ENCODE results near the gene HDAC7.

Gene HDAC7

DNA sequence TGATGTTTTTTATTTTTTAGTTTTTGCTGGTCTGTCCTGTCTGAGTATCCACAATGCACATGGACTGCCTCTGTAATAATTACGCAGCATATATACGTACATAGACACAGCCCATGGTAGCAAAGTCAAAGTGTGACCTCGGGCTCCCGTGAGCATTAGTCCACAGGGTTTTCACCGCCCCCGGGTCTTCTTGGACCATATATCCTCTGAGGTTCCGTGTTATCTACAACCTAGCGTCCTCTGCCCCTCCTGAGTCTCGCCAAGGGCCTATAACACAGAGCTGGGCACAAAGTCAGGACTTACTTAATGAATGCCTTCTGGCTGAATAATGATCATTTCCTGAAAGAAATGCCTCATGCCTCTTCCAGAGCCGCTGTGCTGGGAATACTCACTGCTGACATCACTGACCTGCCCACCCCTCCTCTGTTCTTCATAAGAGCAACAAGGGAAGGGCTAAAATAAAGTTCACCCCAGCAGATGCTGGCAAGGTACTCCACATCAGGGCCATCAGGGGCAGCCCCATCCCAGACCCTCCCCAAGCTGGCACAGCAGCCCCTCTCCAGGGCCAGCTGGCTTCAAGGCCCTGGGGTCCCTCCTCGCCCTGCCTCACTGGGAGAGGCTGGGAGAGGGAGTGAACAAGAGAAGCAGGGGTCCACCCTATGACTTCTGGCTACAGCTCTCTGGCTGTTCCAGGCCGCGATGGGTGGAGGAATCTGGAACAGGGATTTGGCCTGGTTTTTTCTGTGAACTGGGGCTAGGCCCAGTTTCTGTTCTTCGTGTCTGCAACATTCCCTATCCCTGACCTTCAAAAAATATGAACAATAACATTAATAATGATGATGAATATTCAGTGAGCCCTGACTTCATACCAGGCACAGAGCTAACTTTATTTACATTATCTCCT lies 7.9 kb downstream of the HDAC7 start:
- TF ChIP-seq CEBPB (IDR thresholded peaks at IDR 0.05): no peak
- TF ChIP-seq, protein P1, sequence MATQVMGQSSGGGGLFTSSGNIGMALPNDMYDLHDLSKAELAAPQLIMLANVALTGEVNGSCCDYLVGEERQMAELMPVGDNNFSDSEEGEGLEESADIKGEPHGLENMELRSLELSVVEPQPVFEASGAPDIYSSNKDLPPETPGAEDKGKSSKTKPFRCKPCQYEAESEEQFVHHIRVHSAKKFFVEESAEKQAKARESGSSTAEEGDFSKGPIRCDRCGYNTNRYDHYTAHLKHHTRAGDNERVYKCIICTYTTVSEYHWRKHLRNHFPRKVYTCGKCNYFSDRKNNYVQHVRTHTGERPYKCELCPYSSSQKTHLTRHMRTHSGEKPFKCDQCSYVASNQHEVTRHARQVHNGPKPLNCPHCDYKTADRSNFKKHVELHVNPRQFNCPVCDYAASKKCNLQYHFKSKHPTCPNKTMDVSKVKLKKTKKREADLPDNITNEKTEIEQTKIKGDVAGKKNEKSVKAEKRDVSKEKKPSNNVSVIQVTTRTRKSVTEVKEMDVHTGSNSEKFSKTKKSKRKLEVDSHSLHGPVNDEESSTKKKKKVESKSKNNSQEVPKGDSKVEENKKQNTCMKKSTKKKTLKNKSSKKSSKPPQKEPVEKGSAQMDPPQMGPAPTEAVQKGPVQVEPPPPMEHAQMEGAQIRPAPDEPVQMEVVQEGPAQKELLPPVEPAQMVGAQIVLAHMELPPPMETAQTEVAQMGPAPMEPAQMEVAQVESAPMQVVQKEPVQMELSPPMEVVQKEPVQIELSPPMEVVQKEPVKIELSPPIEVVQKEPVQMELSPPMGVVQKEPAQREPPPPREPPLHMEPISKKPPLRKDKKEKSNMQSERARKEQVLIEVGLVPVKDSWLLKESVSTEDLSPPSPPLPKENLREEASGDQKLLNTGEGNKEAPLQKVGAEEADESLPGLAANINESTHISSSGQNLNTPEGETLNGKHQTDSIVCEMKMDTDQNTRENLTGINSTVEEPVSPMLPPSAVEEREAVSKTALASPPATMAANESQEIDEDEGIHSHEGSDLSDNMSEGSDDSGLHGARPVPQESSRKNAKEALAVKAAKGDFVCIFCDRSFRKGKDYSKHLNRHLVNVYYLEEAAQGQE (IDR thresholded peaks at IDR 0.05; ENCODE audit: low read depth): no peak
- TF ChIP-seq, protein P2, sequence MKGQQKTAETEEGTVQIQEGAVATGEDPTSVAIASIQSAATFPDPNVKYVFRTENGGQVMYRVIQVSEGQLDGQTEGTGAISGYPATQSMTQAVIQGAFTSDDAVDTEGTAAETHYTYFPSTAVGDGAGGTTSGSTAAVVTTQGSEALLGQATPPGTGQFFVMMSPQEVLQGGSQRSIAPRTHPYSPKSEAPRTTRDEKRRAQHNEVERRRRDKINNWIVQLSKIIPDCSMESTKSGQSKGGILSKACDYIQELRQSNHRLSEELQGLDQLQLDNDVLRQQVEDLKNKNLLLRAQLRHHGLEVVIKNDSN (IDR thresholded peaks at IDR 0.05): no peak
- no peak for TF ChIP-seq TAF1 (IDR thresholded peaks at IDR 0.05; ENCODE audit: low read depth)
- TF ChIP-seq, protein P3, sequence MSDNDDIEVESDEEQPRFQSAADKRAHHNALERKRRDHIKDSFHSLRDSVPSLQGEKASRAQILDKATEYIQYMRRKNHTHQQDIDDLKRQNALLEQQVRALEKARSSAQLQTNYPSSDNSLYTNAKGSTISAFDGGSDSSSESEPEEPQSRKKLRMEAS (IDR thresholded peaks at IDR 0.05): no peak
- no peak for TF ChIP-seq TEAD4 (IDR thresholded peaks at IDR 0.05)
- no peak for TF ChIP-seq NFIC (IDR thresholded peaks at IDR 0.05)
- no peak for TF ChIP-seq EP300 (IDR thresholded peaks at IDR 0.05; ENCODE audit: borderline replicate concordance)
- TF ChIP-seq TCF12 (IDR thresholded peaks at IDR 0.05; ENCODE audit: low read depth): no peak
- TF ChIP-seq RAD21 (IDR thresholded peaks at IDR 0.05; ENCODE audit: low read depth): no peak
- TF ChIP-seq CREB1 (IDR thresholded peaks at IDR 0.05; ENCODE audit: low read depth): no peak
- no peak for TF ChIP-seq FOXM1 (IDR thresholded peaks at IDR 0.05; ENCODE audit: borderline replicate concordance, low read depth)
- TF ChIP-seq EGR1 (IDR thresholded peaks at IDR 0.05): no peak
- TF ChIP-seq ZBTB7A (IDR thresholded peaks at IDR 0.05; ENCODE audit: low read depth): no peak
- TF ChIP-seq YY1 (IDR thresholded peaks at IDR 0.05; ENCODE audit: low read depth): no peak

DNA sequence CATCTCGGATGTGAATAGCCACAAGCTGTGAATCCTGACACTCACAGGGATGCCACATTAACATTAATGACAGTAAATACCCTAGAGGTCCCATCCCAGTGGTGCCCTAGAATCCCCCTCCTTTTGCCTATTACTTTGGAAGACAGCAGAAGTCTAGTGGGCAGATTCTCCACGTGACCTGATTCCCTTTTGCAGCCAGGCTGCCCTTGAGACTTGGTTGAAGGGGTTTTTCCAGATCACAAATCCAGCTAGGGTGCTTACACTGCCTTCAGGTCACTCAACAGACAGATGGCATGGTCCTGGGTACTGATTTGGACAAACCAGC lies 8.7 kb downstream of the HDAC7 start:
- no peak for TF ChIP-seq EGR1 (IDR thresholded peaks at IDR 0.05)
- TF ChIP-seq TCF12 (IDR thresholded peaks at IDR 0.05; ENCODE audit: low read depth): no peak
- TF ChIP-seq EP300 (IDR thresholded peaks at IDR 0.05; ENCODE audit: borderline replicate concordance): no peak
- TF ChIP-seq, protein P1 (IDR thresholded peaks at IDR 0.05; ENCODE audit: low read depth): no peak

DNA sequence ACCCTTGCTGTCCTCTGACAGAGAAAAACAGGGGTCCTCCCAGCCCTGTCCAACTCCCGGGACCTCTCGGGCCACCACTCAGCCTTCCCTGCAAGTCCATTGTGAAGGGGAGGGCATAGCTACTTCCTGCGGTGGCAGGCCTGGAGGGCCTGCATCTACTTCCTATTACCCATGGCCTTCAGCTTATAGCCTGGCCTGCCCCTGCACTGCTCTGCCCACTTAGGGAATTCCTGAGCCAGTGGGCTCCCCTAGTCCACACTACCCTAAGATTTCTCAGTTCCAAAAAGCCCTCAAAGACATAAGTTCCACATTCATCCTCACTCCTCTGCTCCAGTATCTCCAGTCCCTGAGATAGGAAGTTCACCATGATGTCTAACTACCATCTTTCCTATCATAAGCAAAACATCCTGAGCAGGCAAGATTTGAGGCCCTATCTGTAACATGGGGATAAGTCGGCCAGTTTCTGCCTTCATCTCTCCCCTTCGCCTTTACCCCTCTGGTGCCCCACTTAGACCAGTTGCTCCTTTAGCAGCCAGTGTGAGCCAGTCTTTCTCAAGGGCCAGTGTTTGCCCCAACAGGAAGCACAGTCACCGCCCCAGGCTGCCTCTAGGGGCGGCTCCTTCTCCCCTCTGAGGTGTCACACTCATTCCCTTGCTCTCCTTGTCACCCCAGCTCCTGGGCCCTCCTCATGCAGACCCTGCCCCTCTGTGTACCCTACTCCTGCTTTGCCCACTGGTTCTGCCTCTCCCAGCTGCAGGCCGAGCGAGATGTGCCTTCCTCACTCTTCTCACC lies 10.9 kb downstream of the HDAC7 start:
- TF ChIP-seq EGR1 (IDR thresholded peaks at IDR 0.05): no peak

DNA sequence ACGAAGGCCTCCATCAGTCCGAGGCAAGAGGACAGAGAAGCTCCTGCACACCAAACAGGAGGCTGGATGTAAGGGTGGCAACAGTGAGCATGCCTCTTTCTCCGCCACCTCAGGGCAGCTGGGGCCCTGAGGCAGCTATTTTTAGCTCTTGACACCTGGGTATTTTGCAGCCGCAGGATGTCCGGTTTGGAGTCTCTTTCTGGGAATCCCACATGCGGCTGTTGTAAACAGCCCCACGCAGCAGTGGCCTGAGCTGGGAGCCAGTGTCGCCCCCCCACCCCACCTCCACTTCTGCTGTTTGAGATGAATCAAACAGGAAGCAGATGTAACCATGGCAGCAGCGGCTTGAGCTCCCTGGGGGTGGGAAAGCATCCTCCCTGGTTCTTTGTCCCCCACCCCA lies 11.7 kb downstream of the HDAC7 start:
- TF ChIP-seq EP300 (IDR thresholded peaks at IDR 0.05; ENCODE audit: borderline replicate concordance) (no peak), NFIC (IDR thresholded peaks at IDR 0.05) (no peak), ZBTB7A (IDR thresholded peaks at IDR 0.05; ENCODE audit: low read depth) (no peak), YY1 (IDR thresholded peaks at IDR 0.05; ENCODE audit: low read depth) (no peak), RAD21 (IDR thresholded peaks at IDR 0.05; ENCODE audit: low read depth) (no peak), FOXM1 (IDR thresholded peaks at IDR 0.05; ENCODE audit: borderline replicate concordance, low read depth) (no peak), CEBPB (IDR thresholded peaks at IDR 0.05) (no peak), TCF12 (IDR thresholded peaks at IDR 0.05; ENCODE audit: low read depth) (no peak), CREB1 (IDR thresholded peaks at IDR 0.05; ENCODE audit: low read depth) (no peak), TEAD4 (IDR thresholded peaks at IDR 0.05) (no peak), TAF1 (IDR thresholded peaks at IDR 0.05; ENCODE audit: low read depth) (no peak), EGR1 (IDR thresholded peaks at IDR 0.05) (no peak)
- TF ChIP-seq, protein P1 (IDR thresholded peaks at IDR 0.05; ENCODE audit: low read depth): no peak
- TF ChIP-seq, protein P3 (IDR thresholded peaks at IDR 0.05): no peak
- TF ChIP-seq, protein P2 (IDR thresholded peaks at IDR 0.05): no peak
